H1 (cell line): Measurements from ENCODE around the gene AGBL1. TPM values are rescaled to one million over a fixed set of nuclear protein-coding genes. Genes with fewer than 3 reads are reported as not detected.

Source experiments
- HDAC2 ChIP-seq, 2 experiments: fragments of 300-600 bp in 1 of 2; sonication (generic) in 1 of 2; IDR thresholded peaks; 2 replicates each; pipeline ENCODE4 v1.6.1; 2011 to 2012; ENCODE audit warnings: low read depth in 2 of 2, low read length in 2 of 2, mild to moderate bottlenecking in 2 of 2, moderate library complexity in 2 of 2, borderline replicate concordance in 1 of 2, inconsistent platforms in 1 of 2
- polyA plus RNA-seq, 7 experiments: library from polyadenylated mRNA; depleted of rRNA in 3 of 7; stranded (reverse) in 5 of 7; unstranded in 2 of 7; fragments of >200 nt in 5 of 7; fragments of 200-250 nt in 2 of 7; gene quantifications; 1 replicate in 5 of 7; 2 replicates in 1 of 7; 4 replicates in 1 of 7; pipeline versions ENCODE4 v1.2.1 to v1.2.3, GENCODE V29; 2011 to 2013; ENCODE audit warnings: missing spikeins in 2 of 7, mixed read lengths in 2 of 7
- total RNA-seq: library from RNA; stranded (reverse); fragmentation: NEBNext Ultra II Directional; extraction: Animal tissue kit (Norgen Biotek cat#: 25700); gene quantifications from 2 replicates; pipeline ENCODE4 v1.2.1, GENCODE V29; 2021
- TF ChIP-seq, protein P1 (sequence below): fragments of 300-600 bp; sonication (generic); IDR thresholded peaks from 2 replicates; pipeline ENCODE4 v1.7.1; 2012; ENCODE audit warnings: low read length, moderate library complexity, mild to moderate bottlenecking, inconsistent platforms; ENCODE audit not compliant: insufficient replicate concordance

The AGBL1 gene
- total and polyA plus RNA-seq, 2 of the 8 experiments (the other 6 are each of a cell fraction or from before 2014, with no cell fraction given), result not detected

- no peak for TF ChIP-seq HDAC2 (IDR thresholded peaks at IDR 0.05; ENCODE audit: borderline replicate concordance in 1 of 2, low read depth in 2 of 2, low read length in 2 of 2)
- TF ChIP-seq, protein P1, sequence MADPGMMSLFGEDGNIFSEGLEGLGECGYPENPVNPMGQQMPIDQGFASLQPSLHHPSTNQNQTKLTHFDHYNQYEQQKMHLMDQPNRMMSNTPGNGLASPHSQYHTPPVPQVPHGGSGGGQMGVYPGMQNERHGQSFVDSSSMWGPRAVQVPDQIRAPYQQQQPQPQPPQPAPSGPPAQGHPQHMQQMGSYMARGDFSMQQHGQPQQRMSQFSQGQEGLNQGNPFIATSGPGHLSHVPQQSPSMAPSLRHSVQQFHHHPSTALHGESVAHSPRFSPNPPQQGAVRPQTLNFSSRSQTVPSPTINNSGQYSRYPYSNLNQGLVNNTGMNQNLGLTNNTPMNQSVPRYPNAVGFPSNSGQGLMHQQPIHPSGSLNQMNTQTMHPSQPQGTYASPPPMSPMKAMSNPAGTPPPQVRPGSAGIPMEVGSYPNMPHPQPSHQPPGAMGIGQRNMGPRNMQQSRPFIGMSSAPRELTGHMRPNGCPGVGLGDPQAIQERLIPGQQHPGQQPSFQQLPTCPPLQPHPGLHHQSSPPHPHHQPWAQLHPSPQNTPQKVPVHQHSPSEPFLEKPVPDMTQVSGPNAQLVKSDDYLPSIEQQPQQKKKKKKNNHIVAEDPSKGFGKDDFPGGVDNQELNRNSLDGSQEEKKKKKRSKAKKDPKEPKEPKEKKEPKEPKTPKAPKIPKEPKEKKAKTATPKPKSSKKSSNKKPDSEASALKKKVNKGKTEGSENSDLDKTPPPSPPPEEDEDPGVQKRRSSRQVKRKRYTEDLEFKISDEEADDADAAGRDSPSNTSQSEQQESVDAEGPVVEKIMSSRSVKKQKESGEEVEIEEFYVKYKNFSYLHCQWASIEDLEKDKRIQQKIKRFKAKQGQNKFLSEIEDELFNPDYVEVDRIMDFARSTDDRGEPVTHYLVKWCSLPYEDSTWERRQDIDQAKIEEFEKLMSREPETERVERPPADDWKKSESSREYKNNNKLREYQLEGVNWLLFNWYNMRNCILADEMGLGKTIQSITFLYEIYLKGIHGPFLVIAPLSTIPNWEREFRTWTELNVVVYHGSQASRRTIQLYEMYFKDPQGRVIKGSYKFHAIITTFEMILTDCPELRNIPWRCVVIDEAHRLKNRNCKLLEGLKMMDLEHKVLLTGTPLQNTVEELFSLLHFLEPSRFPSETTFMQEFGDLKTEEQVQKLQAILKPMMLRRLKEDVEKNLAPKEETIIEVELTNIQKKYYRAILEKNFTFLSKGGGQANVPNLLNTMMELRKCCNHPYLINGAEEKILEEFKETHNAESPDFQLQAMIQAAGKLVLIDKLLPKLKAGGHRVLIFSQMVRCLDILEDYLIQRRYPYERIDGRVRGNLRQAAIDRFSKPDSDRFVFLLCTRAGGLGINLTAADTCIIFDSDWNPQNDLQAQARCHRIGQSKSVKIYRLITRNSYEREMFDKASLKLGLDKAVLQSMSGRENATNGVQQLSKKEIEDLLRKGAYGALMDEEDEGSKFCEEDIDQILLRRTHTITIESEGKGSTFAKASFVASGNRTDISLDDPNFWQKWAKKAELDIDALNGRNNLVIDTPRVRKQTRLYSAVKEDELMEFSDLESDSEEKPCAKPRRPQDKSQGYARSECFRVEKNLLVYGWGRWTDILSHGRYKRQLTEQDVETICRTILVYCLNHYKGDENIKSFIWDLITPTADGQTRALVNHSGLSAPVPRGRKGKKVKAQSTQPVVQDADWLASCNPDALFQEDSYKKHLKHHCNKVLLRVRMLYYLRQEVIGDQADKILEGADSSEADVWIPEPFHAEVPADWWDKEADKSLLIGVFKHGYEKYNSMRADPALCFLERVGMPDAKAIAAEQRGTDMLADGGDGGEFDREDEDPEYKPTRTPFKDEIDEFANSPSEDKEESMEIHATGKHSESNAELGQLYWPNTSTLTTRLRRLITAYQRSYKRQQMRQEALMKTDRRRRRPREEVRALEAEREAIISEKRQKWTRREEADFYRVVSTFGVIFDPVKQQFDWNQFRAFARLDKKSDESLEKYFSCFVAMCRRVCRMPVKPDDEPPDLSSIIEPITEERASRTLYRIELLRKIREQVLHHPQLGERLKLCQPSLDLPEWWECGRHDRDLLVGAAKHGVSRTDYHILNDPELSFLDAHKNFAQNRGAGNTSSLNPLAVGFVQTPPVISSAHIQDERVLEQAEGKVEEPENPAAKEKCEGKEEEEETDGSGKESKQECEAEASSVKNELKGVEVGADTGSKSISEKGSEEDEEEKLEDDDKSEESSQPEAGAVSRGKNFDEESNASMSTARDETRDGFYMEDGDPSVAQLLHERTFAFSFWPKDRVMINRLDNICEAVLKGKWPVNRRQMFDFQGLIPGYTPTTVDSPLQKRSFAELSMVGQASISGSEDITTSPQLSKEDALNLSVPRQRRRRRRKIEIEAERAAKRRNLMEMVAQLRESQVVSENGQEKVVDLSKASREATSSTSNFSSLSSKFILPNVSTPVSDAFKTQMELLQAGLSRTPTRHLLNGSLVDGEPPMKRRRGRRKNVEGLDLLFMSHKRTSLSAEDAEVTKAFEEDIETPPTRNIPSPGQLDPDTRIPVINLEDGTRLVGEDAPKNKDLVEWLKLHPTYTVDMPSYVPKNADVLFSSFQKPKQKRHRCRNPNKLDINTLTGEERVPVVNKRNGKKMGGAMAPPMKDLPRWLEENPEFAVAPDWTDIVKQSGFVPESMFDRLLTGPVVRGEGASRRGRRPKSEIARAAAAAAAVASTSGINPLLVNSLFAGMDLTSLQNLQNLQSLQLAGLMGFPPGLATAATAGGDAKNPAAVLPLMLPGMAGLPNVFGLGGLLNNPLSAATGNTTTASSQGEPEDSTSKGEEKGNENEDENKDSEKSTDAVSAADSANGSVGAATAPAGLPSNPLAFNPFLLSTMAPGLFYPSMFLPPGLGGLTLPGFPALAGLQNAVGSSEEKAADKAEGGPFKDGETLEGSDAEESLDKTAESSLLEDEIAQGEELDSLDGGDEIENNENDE, result no peak
These were observed 783.7 kb downstream of the AGBL1 start (continued) for GRCh38 chr15:86863226-86863915.
